HepG2 (cell line): ENCODE data around the gene SLCO1B3. TPM values are rescaled to one million over a fixed set of nuclear protein-coding genes. Genes with fewer than 3 reads are reported as not detected.

Source experiments
- ATAC-seq: fragments of 200-7000 bp; cut with Tn5 transposase; 3 replicates; pipeline ENCODE4 v1.9.1; 2020; ENCODE audit warnings: mild to moderate bottlenecking, moderate library complexity
- BruUV-seq: library from RNA; stranded (reverse); fragments of 400-500 nt; replicated peaks from 2 replicates; lab custom pipeline; 2021; lab: Mats Ljungman, UMichigan
- CTCF ChIA-PET: fragments of 300-600 bp; formaldehyde crosslinking; extraction: SDS; loops from one replicate; lab custom pipeline; 2021; ENCODE audit warnings: low total read pairs, inconsistent platforms, low intra/inter-chr PET ratio; lab: Yijun Ruan, JAX
- POLR2A ChIA-PET: fragments of 350-600 bp; sonication (Branson Sonifier 250); formaldehyde crosslinking; loops from one replicate; lab custom pipeline; 2020; ENCODE audit warnings: antibody characterized with exemption, inconsistent platforms; lab: Yijun Ruan, JAX
- DNase-seq: peaks from one replicate; pipeline ENCODE4 v3.0.0-alpha.2; 2015; ENCODE audit warnings: low spot score
- FAIRE-seq: peaks from 3 replicates; lab custom pipeline; 2011; peaks lifted over from hg19 to GRCh38; lab: Jason Lieb, UNC
- H2AFZ ChIP-seq: one replicate; pipeline ENCODE4 v1.6.1; 2011; ENCODE audit warnings: low read length, inconsistent platforms
- H3K27ac ChIP-seq: fragments of 300-600 bp; 3 replicates; pipeline ENCODE4 v1.8.0; 2011; ENCODE audit warnings: mixed run types, mild to moderate bottlenecking, mixed read lengths, low read length, inconsistent platforms; ENCODE audit not compliant: insufficient read depth; ENCODE audit errors: extremely low read length
- H3K27me3 ChIP-seq, 2 experiments: fragments of 200-600 bp in 1 of 2; 2 replicates in 1 of 2; 3 replicates in 1 of 2; pipeline versions ENCODE4 v1.6.0 to v1.8.0; 2011; ENCODE audit warnings: low read length in 2 of 2, mild to moderate bottlenecking in 2 of 2, moderate library complexity in 2 of 2, inconsistent platforms in 1 of 2; ENCODE audit not compliant: insufficient read depth in 2 of 2, control insufficient read depth in 1 of 2
- H3K36me3 ChIP-seq, 2 experiments: fragments of 200-600 bp in 1 of 2; replicated peaks in 1 of 2; 2 replicates in 1 of 2; 3 replicates in 1 of 2; pipeline versions ENCODE4 v1.5.1 to v1.8.0; 2011; ENCODE audit warnings: low read length in 2 of 2, inconsistent platforms in 1 of 2; ENCODE audit not compliant: insufficient read depth in 2 of 2, control insufficient read depth in 1 of 2
- H3K4me1 ChIP-seq: 2 replicates; pipeline ENCODE4 v1.5.1; 2012; ENCODE audit warnings: low read length, inconsistent platforms; ENCODE audit not compliant: insufficient read depth
- H3K4me2 ChIP-seq: 2 replicates; pipeline ENCODE4 v1.6.0; 2011; ENCODE audit warnings: low read depth, low read length, inconsistent platforms
- H3K4me3 ChIP-seq, 3 experiments: fragments of 200-600 bp in 1 of 3; sonication (generic), shearing (Covaris generic) in 1 of 3; replicated peaks in 1 of 3; 2 replicates each; pipeline ENCODE4 v1.5.1; 2011 to 2016; ENCODE audit warnings: low read length in 3 of 3, inconsistent platforms in 2 of 3, low read depth in 2 of 3, mild to moderate bottlenecking in 2 of 3, control low read depth in 1 of 3, mixed read lengths in 1 of 3; ENCODE audit not compliant: insufficient read depth in 1 of 3
- H3K79me2 ChIP-seq: one replicate; pipeline ENCODE4 v1.6.1; 2011; ENCODE audit warnings: low read length, inconsistent platforms; ENCODE audit not compliant: insufficient read depth
- H3K9ac ChIP-seq: 2 replicates; pipeline ENCODE4 v1.6.0; 2011; ENCODE audit warnings: mild to moderate bottlenecking, low read depth, low read length, inconsistent platforms; ENCODE audit not compliant: insufficient read depth
- H3K9me3 ChIP-seq: 2 replicates; pipeline ENCODE4 v1.5.1; 2012; ENCODE audit warnings: mild to moderate bottlenecking, low read length
- H4K20me1 ChIP-seq: 2 replicates; pipeline ENCODE4 v1.6.0; 2011; ENCODE audit warnings: inconsistent platforms, mild to moderate bottlenecking, low read length, moderate library complexity; ENCODE audit not compliant: insufficient read depth
- CREB1 ChIP-seq, 2 experiments: fragments of 450-650 bp in 1 of 2; IDR thresholded peaks; 2 replicates each; pipeline ENCODE4 v1.6.1; 2016 to 2017; ENCODE audit warnings: control low read depth in 1 of 2, mild to moderate bottlenecking in 1 of 2, missing compliant biosample characterization in 1 of 2, missing genetic modification characterization in 1 of 2
- ETS1 ChIP-seq: sonication (generic); formaldehyde crosslinking; IDR thresholded peaks from 2 replicates; pipeline ENCODE4 v1.4.0; 2020; ENCODE audit warnings: missing genetic modification reagents
- FOXJ3 ChIP-seq: sonication (generic); formaldehyde crosslinking; IDR thresholded peaks from 2 replicates; pipeline ENCODE4 v1.4.0; 2020; ENCODE audit warnings: missing genetic modification reagents, mild to moderate bottlenecking, borderline replicate concordance
- GLI4 ChIP-seq: sonication (generic); formaldehyde crosslinking; IDR thresholded peaks from 2 replicates; pipeline ENCODE4 v1.5.1; 2020; ENCODE audit warnings: missing genetic modification reagents, mild to moderate bottlenecking, moderate library complexity, borderline replicate concordance
- HMG20B ChIP-seq: conservative IDR thresholded peaks from 2 replicates; pipeline ENCODE4 v1.6.1; 2016; ENCODE audit warnings: missing genetic modification reagents, missing compliant biosample characterization
- LCORL ChIP-seq, 2 experiments: fragments of 450-650 bp in 1 of 2; sonication (generic) in 1 of 2; formaldehyde crosslinking in 1 of 2; IDR thresholded peaks; 2 replicates each; pipeline versions ENCODE4 v1.5.0 to v1.6.1; 2017 to 2020; ENCODE audit warnings: antibody characterized with exemption in 1 of 2, missing genetic modification reagents in 1 of 2
- MEIS1 ChIP-seq: sonication (generic); formaldehyde crosslinking; IDR thresholded peaks from 2 replicates; pipeline ENCODE4 v1.9.0; 2021; ENCODE audit warnings: mild to moderate bottlenecking, missing genetic modification reagents, moderate library complexity, borderline replicate concordance
- RORA ChIP-seq: sonication (generic); formaldehyde crosslinking; IDR thresholded peaks from 2 replicates; pipeline ENCODE4 v1.5.0; 2020; ENCODE audit warnings: mild to moderate bottlenecking, missing genetic modification reagents, moderate library complexity
- SAP130 ChIP-seq: IDR thresholded peaks from 2 replicates; pipeline ENCODE4 v1.6.1; 2016; ENCODE audit warnings: low read depth
- TOPORS ChIP-seq: sonication (generic); formaldehyde crosslinking; IDR thresholded peaks from 2 replicates; pipeline ENCODE4 v1.8.0; 2023; ENCODE audit warnings: mild to moderate bottlenecking, missing genetic modification reagents
- ZBTB7A ChIP-seq: sonication (generic); formaldehyde crosslinking; IDR thresholded peaks from 2 replicates; pipeline ENCODE4 v1.8.0; 2022; ENCODE audit warnings: mild to moderate bottlenecking, missing genetic modification reagents
- ZFP82 ChIP-seq: sonication (generic); formaldehyde crosslinking; IDR thresholded peaks from 2 replicates; pipeline ENCODE4 v1.5.1; 2020; ENCODE audit warnings: mild to moderate bottlenecking, missing genetic modification reagents, borderline replicate concordance
- ZNF468 ChIP-seq: sonication (generic); formaldehyde crosslinking; IDR thresholded peaks from 2 replicates; pipeline ENCODE4 v1.8.0; 2022; ENCODE audit warnings: mild to moderate bottlenecking, moderate library complexity, missing genetic modification reagents
- ZNF883 ChIP-seq: sonication (generic); formaldehyde crosslinking; IDR thresholded peaks from 2 replicates; pipeline ENCODE4 v1.5.1; 2020; ENCODE audit warnings: mild to moderate bottlenecking, missing genetic modification reagents; ENCODE audit errors: not compliant biosample characterization
- ZSCAN31 ChIP-seq: sonication (generic); formaldehyde crosslinking; IDR thresholded peaks from 2 replicates; pipeline ENCODE4 v1.5.0; 2020; ENCODE audit warnings: low read depth, mild to moderate bottlenecking, missing genetic modification reagents
- WGBS: methylation state at CpG from one replicate; pipeline ENCODE4 v1.1.6; 2017; ENCODE audit warnings: low lambda C conversion rate; 5-methylcytosine and 5-hydroxymethylcytosine counted together
- in situ Hi-C: cut with HindIII; loops from 2 replicates; pipeline ENCODE4 v1.10.0; 2017; ENCODE audit warnings: low pct_unique_long_range_greater_than_20kb; ENCODE audit not compliant: extremely low pct_ligation_motif_present
- intact Hi-C: fragments of 100-400 bp; cut with micrococcal nuclease; formaldehyde crosslinking; loops from one replicate; pipeline ENCODE4 v1.10.0; 2022; ENCODE audit not compliant: unreplicated experiment
- polyA plus RNA-seq, 8 experiments: library from polyadenylated mRNA; depleted of rRNA in 3 of 8; stranded (reverse) in 7 of 8; unstranded in 1 of 8; fragments of >200 nt; fragmentation: Illumina TruSeq in 4 of 8; extraction: Trizol in 4 of 8; gene quantifications; 2 replicates each; pipeline versions ENCODE4 v1.2.1 to v1.2.3, GENCODE V29; 2011 to 2016; ENCODE audit warnings: low read depth in 4 of 8, missing spikeins in 1 of 8, mixed read lengths in 1 of 8; ENCODE audit not compliant: insufficient read depth in 1 of 8
- total RNA-seq, 5 experiments: library from RNA; depleted of rRNA; stranded (reverse); fragments of >200 nt; fragmentation: Illumina TruSeq; extraction: Trizol; gene quantifications; 2 replicates each; pipeline ENCODE4 v1.2.3, GENCODE V29; 2016; ENCODE audit warnings: low read depth in 1 of 5
- TF ChIP-seq, protein P1 (sequence below): sonication (generic); formaldehyde crosslinking; IDR thresholded peaks from 2 replicates; pipeline ENCODE4 v1.4.0; 2020; ENCODE audit warnings: missing genetic modification reagents
- TF ChIP-seq, protein P2 (sequence below): sonication (generic); formaldehyde crosslinking; IDR thresholded peaks from 2 replicates; pipeline ENCODE4 v1.4.0; 2020; ENCODE audit warnings: low read depth, mild to moderate bottlenecking, missing genetic modification reagents
- TF ChIP-seq, protein P3 (sequence below): sonication (generic); formaldehyde crosslinking; IDR thresholded peaks from 2 replicates; pipeline ENCODE4 v1.5.1; 2020; ENCODE audit warnings: missing genetic modification reagents, mild to moderate bottlenecking, borderline replicate concordance

Gene SLCO1B3
- total and polyA plus RNA-seq, 2 of the 13 experiments (the other 11 are each of a cell fraction or from before 2014, with no cell fraction given): 0.15 TPM; not detected in 1

- Histone ChIP-seq H3K9ac (no peak overlapping the region), H3K4me3 (no peak overlapping the region), H3K4me1 (peaks cover 14% of the 10 kb centered on the region), H3K9me3 (no peaks in the 10 kb centered on the region), H3K4me2 (no peak overlapping the region), H3K79me2 (no peaks in the 10 kb centered on the region), H2AFZ (no peak overlapping the region), H3K27me3 (no peaks in the 10 kb centered on the region), H3K36me3 (no peaks in the 10 kb centered on the region), H4K20me1 (no peaks in the 10 kb centered on the region), H3K27ac (no peak overlapping the region)
- ATAC-seq: no peak
- WGBS: 50% methylated on average over 1 of the region's 1 CpG
- no peak for DNase-seq
- intact Hi-C loops (no loop called here), in situ Hi-C loops (loop anchor here (25.0 kb wide), 1 partner anchor 344 kb away; no protein-coding TSS in a partner anchor)
- no peak for FAIRE-seq
- ChIA-PET POLR2A (no interaction called here), CTCF (no interaction called here)
- BruUV-seq: no TSS peak
- TF ChIP-seq RORA: no peak
- TF ChIP-seq, protein P1, sequence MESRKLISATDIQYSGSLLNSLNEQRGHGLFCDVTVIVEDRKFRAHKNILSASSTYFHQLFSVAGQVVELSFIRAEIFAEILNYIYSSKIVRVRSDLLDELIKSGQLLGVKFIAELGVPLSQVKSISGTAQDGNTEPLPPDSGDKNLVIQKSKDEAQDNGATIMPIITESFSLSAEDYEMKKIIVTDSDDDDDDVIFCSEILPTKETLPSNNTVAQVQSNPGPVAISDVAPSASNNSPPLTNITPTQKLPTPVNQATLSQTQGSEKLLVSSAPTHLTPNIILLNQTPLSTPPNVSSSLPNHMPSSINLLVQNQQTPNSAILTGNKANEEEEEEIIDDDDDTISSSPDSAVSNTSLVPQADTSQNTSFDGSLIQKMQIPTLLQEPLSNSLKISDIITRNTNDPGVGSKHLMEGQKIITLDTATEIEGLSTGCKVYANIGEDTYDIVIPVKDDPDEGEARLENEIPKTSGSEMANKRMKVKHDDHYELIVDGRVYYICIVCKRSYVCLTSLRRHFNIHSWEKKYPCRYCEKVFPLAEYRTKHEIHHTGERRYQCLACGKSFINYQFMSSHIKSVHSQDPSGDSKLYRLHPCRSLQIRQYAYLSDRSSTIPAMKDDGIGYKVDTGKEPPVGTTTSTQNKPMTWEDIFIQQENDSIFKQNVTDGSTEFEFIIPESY (CRISPR knock-in tag): no peak
- no peak for TF ChIP-seq ZNF883
- TF ChIP-seq, protein P2, sequence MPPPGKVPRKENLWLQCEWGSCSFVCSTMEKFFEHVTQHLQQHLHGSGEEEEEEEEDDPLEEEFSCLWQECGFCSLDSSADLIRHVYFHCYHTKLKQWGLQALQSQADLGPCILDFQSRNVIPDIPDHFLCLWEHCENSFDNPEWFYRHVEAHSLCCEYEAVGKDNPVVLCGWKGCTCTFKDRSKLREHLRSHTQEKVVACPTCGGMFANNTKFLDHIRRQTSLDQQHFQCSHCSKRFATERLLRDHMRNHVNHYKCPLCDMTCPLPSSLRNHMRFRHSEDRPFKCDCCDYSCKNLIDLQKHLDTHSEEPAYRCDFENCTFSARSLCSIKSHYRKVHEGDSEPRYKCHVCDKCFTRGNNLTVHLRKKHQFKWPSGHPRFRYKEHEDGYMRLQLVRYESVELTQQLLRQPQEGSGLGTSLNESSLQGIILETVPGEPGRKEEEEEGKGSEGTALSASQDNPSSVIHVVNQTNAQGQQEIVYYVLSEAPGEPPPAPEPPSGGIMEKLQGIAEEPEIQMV (CRISPR knock-in tag): no peak
- no peak for TF ChIP-seq TOPORS (CRISPR knock-in tag)
- TF ChIP-seq ZBTB7A: no peak
- TF ChIP-seq SAP130: no peak
- no peak for TF ChIP-seq ETS1 (CRISPR knock-in tag)
- TF ChIP-seq MEIS1 (CRISPR knock-in tag): no peak
- TF ChIP-seq ZFP82 (CRISPR knock-in tag): no peak
- no peak for TF ChIP-seq LCORL (IDR thresholded peaks at IDR 0.05)
- TF ChIP-seq LCORL (CRISPR knock-in tag; IDR thresholded peaks at IDR 0.05): no peak
- no peak for TF ChIP-seq CREB1 (IDR thresholded peaks at IDR 0.05)
- no peak for TF ChIP-seq CREB1 (CRISPR knock-in tag; IDR thresholded peaks at IDR 0.05)
- TF ChIP-seq, protein P3, sequence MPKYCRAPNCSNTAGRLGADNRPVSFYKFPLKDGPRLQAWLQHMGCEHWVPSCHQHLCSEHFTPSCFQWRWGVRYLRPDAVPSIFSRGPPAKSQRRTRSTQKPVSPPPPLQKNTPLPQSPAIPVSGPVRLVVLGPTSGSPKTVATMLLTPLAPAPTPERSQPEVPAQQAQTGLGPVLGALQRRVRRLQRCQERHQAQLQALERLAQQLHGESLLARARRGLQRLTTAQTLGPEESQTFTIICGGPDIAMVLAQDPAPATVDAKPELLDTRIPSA: no peak
- TF ChIP-seq GLI4 (CRISPR knock-in tag): no peak
- no peak for TF ChIP-seq ZSCAN31 (CRISPR knock-in tag)
- TF ChIP-seq ZNF468 (CRISPR knock-in tag): no peak
- no peak for TF ChIP-seq FOXJ3
- no peak for TF ChIP-seq HMG20B
Measured at GRCh38 chr12:20805921-20806320, 4.6 kb upstream of the SLCO1B3 start.
